ENCODE data around the gene ROBO2.

The ROBO2 gene

GRCh38 chr3:77048186-77048585 lies 8.3 kb downstream of the ROBO2 start:
- H3K27ac ChIP-seq: no peak overlapping the region
- DNase-seq (ENCODE audit: low read depth, low spot score): no peak

- no peak for DNase-seq (ENCODE audit: low read depth, low spot score)
- H3K27ac ChIP-seq: no peak overlapping the region
Observed at GRCh38 chr3:77051591-77051990, 11.7 kb downstream of the ROBO2 start.

- H3K27ac ChIP-seq: no peak overlapping the region
- DNase-seq (ENCODE audit: low read depth, low spot score): no peak
Observed at GRCh38 chr3:77052051-77052501, 12.2 kb downstream of the ROBO2 start.

GRCh38 chr3:77052733-77053670 lies 13.1 kb downstream of the ROBO2 start:
- no peak for DNase-seq (ENCODE audit: low read depth, low spot score)
- H3K27ac ChIP-seq: no peak overlapping the region

- no peak overlapping the region for H3K27ac ChIP-seq
- DNase-seq (ENCODE audit: low read depth, low spot score): no peak
Observed at GRCh38 chr3:77053795-77054194, 13.9 kb downstream of the ROBO2 start.

- H3K27ac ChIP-seq: peak overlapping the region; percentile 68
- DNase-seq (ENCODE audit: low read depth, low spot score): peak; percentile 83
Observed at GRCh38 chr3:77055841-77056341, 16.0 kb downstream of the ROBO2 start.

- DNase-seq (ENCODE audit: low read depth, low spot score): no peak
- no peak overlapping the region for H3K27ac ChIP-seq
Observed at GRCh38 chr3:77059354-77059753, 19.5 kb downstream of the ROBO2 start.

GRCh38 chr3:77063423-77063822 lies 23.5 kb downstream of the ROBO2 start:
- H3K27ac ChIP-seq: no peak overlapping the region
- DNase-seq (ENCODE audit: low read depth, low spot score): no peak

GRCh38 chr3:77065750-77066149 lies 25.9 kb downstream of the ROBO2 start:
- no peak for DNase-seq (ENCODE audit: low read depth, low spot score)
- no peak overlapping the region for H3K27ac ChIP-seq

- H3K27ac ChIP-seq: no peak overlapping the region
- no peak for DNase-seq (ENCODE audit: low read depth, low spot score)
Observed at GRCh38 chr3:77066829-77067228, 26.9 kb downstream of the ROBO2 start.

GRCh38 chr3:77068808-77069207 lies 28.9 kb downstream of the ROBO2 start:
- no peak for DNase-seq (ENCODE audit: low read depth, low spot score)
- H3K27ac ChIP-seq: no peak overlapping the region

- H3K27ac ChIP-seq: no peak overlapping the region
- no peak for DNase-seq (ENCODE audit: low read depth, low spot score)
Observed at GRCh38 chr3:77071364-77071763, 31.5 kb downstream of the ROBO2 start.

- no peak overlapping the region for H3K27ac ChIP-seq
- DNase-seq (ENCODE audit: low read depth, low spot score): no peak
Observed at GRCh38 chr3:77071809-77072208, 31.9 kb downstream of the ROBO2 start.

GRCh38 chr3:77072232-77072631 lies 32.3 kb downstream of the ROBO2 start:
- no peak for DNase-seq (ENCODE audit: low read depth, low spot score)

GRCh38 chr3:77078279-77078678 lies 38.4 kb downstream of the ROBO2 start:
- no peak for DNase-seq (ENCODE audit: low read depth, low spot score)
- H3K27ac ChIP-seq: no peak overlapping the region

More at GRCh38 chr3:77072232-77072631, 32.3 kb downstream of the ROBO2 start:
- H3K27ac ChIP-seq: no peak overlapping the region

- DNase-seq (ENCODE audit: low read depth, low spot score): no peak
- no peak overlapping the region for H3K27ac ChIP-seq
Observed at GRCh38 chr3:77079988-77080610, 40.2 kb downstream of the ROBO2 start.

GRCh38 chr3:77081240-77081661 lies 41.4 kb downstream of the ROBO2 start:
- DNase-seq (ENCODE audit: low read depth, low spot score): peak; percentile 85
- peak overlapping the region; percentile 34 for H3K27ac ChIP-seq

GRCh38 chr3:77084511-77084910 lies 44.6 kb downstream of the ROBO2 start:
- H3K27ac ChIP-seq: no peak overlapping the region
- no peak for DNase-seq (ENCODE audit: low read depth, low spot score)

- DNase-seq (ENCODE audit: low read depth, low spot score): no peak
- no peak overlapping the region for H3K27ac ChIP-seq
Observed at GRCh38 chr3:77086408-77086807, 46.5 kb downstream of the ROBO2 start.

GRCh38 chr3:77091809-77092208 lies 51.9 kb downstream of the ROBO2 start:
- no peak overlapping the region for H3K27ac ChIP-seq
- DNase-seq (ENCODE audit: low read depth, low spot score): no peak

- DNase-seq (ENCODE audit: low read depth, low spot score): no peak
- H3K27ac ChIP-seq: no peak overlapping the region
Observed at GRCh38 chr3:77093101-77093500, 53.2 kb downstream of the ROBO2 start.
